DOHH2 (cell line): ENCODE results near the gene CABP4.

ENCODE experiments used
- CTCF ChIP-seq: fragments of 200-600 bp; sonication (generic); IDR thresholded peaks from one replicate; pipeline ENCODE4 v1.5.1; 2014; ENCODE audit warnings: antibody characterized with exemption, mild to moderate bottlenecking, low read depth, low read length; ENCODE audit not compliant: poor library complexity, severe bottlenecking
- EZH2phosphoT487 ChIP-seq: fragments of 200-600 bp; sonication (generic); IDR thresholded peaks from 2 replicates; pipeline ENCODE4 v1.6.1; 2017; ENCODE audit warnings: borderline replicate concordance, mild to moderate bottlenecking, antibody characterized with exemption, low read length, moderate library complexity, mixed read lengths

- TF ChIP-seq EZH2phosphoT487: no peak
- no peak for TF ChIP-seq CTCF
These were observed 41.0 kb downstream of the CABP4 start for GRCh38 chr11:67496113-67496512.
